Activated naive CD4-positive, alpha-beta T cell treated with anti-CD3 and anti-CD28 coated beads, Interleukin-2, amount 50 U/mL, for 72 hours (primary cell): ENCODE data around the gene IGF1R. TPM values are rescaled to one million over a fixed set of nuclear protein-coding genes. Genes with fewer than 3 reads are reported as not detected.
"Not testable (repeated sequence)": the region's sequence is repeated elsewhere in the genome, so short reads cannot be mapped to it uniquely, and the experiment has no call there.

Experiments
- ATAC-seq, 2 donors: fragments of 150-1000 bp; cut with Tn5 transposase; 2 replicates each; pipeline ENCODE4 v1.10.0; 2021; ENCODE audit warnings: mild to moderate bottlenecking in 2 of 2, moderate library complexity in 2 of 2
- DNase-seq, 2 donors: peaks; one replicate each; pipeline ENCODE4 v3.0.0; 2021 to 2022; ENCODE audit warnings: low spot score in 2 of 2
- H3K27ac Mint-ChIP-seq, 2 donors: one replicate each; pipeline ENCODE4 v1.8.0; 2022; ENCODE audit warnings: mild to moderate bottlenecking in 2 of 2, mixed read lengths in 2 of 2
- H3K36me3 Mint-ChIP-seq, 2 donors: one replicate each; pipeline ENCODE4 v1.8.0; 2022; ENCODE audit warnings: mixed read lengths in 2 of 2
- H3K9me3 Mint-ChIP-seq, 2 donors: one replicate each; pipeline ENCODE4 v1.8.0; 2022; ENCODE audit warnings: mixed read lengths in 2 of 2
- total RNA-seq, 2 donors: library from RNA; stranded (reverse); gene quantifications; one replicate each; pipeline ENCODE4 v1.2.3, GENCODE V29; 2022

Gene IGF1R
- total RNA-seq, 2 donors from 2014 or later, result 35.6 to 39.4 TPM

GRCh38 chr15:98997755-98998154 lies 349.4 kb downstream of the IGF1R start:
- H3K36me3 Mint-ChIP-seq, result peaks cover 4 to 7% of the 10 kb centered on the region in 2 donors
- DNase-seq (no peak), ATAC-seq (no peak)
- no peak overlapping the region for H3K27ac Mint-ChIP-seq
- H3K9me3 Mint-ChIP-seq, result peaks cover 6 to 10% of the 10 kb centered on the region in 2 donors

- DNase-seq (no peak), ATAC-seq (no peak)
- Mint-ChIP-seq H3K27ac (no peak overlapping the region), H3K36me3 (peaks cover 4 to 7% of the 10 kb centered on the region in 2 donors), H3K9me3 (peaks cover 6 to 10% of the 10 kb centered on the region in 2 donors)
Measured at GRCh38 chr15:98998279-98998678, 349.9 kb downstream of the IGF1R start.

GRCh38 chr15:98999233-98999632 lies 350.9 kb downstream of the IGF1R start:
- ATAC-seq (no peak), DNase-seq (no peak)
- peaks cover 6 to 10% of the 10 kb centered on the region in 2 donors for H3K9me3 Mint-ChIP-seq
- no peak overlapping the region for H3K27ac Mint-ChIP-seq
- H3K36me3 Mint-ChIP-seq, result peaks cover 4 to 7% of the 10 kb centered on the region in 2 donors

- no peak for DNase-seq
- Mint-ChIP-seq H3K36me3 (peaks cover 4 to 7% of the 10 kb centered on the region in 2 donors), H3K27ac (no peak overlapping the region), H3K9me3 (peaks cover 0 to 5% of the 10 kb centered on the region in 2 donors)
- no peak for ATAC-seq
Measured at GRCh38 chr15:99002226-99002625, 353.9 kb downstream of the IGF1R start.

- not testable (repeated sequence) for DNase-seq, H3K9me3 Mint-ChIP-seq, H3K27ac Mint-ChIP-seq, ATAC-seq, H3K36me3 Mint-ChIP-seq
Measured at GRCh38 chr15:99003317-99003716, 355.0 kb downstream of the IGF1R start.

GRCh38 chr15:99004998-99005974 lies 356.9 kb downstream of the IGF1R start:
- H3K9me3 Mint-ChIP-seq, DNase-seq, ATAC-seq, H3K36me3 Mint-ChIP-seq, H3K27ac Mint-ChIP-seq: not testable (repeated sequence)

- ATAC-seq (no peak), DNase-seq (no peak)
- H3K9me3 Mint-ChIP-seq, result peaks cover 0 to 4% of the 10 kb centered on the region in 2 donors
- no peak overlapping the region for H3K27ac Mint-ChIP-seq
- H3K36me3 Mint-ChIP-seq, result no peaks in the 10 kb centered on the region
Measured at GRCh38 chr15:99006146-99006545, 357.8 kb downstream of the IGF1R start.

GRCh38 chr15:99006904-99007495 lies 358.7 kb downstream of the IGF1R start:
- no peak for ATAC-seq
- DNase-seq, result no peak
- H3K27ac Mint-ChIP-seq, result no peak overlapping the region
- H3K36me3 Mint-ChIP-seq, result no peaks in the 10 kb centered on the region
- H3K9me3 Mint-ChIP-seq, result peaks cover 0 to 4% of the 10 kb centered on the region in 2 donors

GRCh38 chr15:99009741-99010330 lies 361.5 kb downstream of the IGF1R start:
- Mint-ChIP-seq H3K27ac (no peak overlapping the region), H3K36me3 (no peaks in the 10 kb centered on the region), H3K9me3 (peaks cover 0 to 4% of the 10 kb centered on the region in 2 donors)
- DNase-seq, result no peak
- no peak for ATAC-seq

GRCh38 chr15:99010768-99011167 lies 362.4 kb downstream of the IGF1R start:
- ATAC-seq (no peak), DNase-seq (no peak)
- Mint-ChIP-seq H3K27ac (no peak overlapping the region), H3K36me3 (no peaks in the 10 kb centered on the region), H3K9me3 (peaks cover 0 to 4% of the 10 kb centered on the region in 2 donors)
